Measurements from ENCODE around the gene CCDC186.

GRCh38 chr10:114188001-114188400, 14.0 kb upstream of the CCDC186 start:
- no peak for TF ChIP-seq POLR2AphosphoS5 (IDR thresholded peaks at IDR 0.05)
- no peak for TF ChIP-seq CTCF (IDR thresholded peaks at IDR 0.05 in 8 of 11, conservative IDR thresholded peaks at IDR 0.05 in 3 of 11)
